HG02571 (cell line): Measurements from ENCODE around the gene ZNF618.

ENCODE experiments used
- ATAC-seq: cut with Tn5 transposase; IDR thresholded peaks from one replicate; pipeline ENCODE4 v1.9.1; 2021; ENCODE audit warnings: mild to moderate bottlenecking, moderate library complexity; ENCODE audit not compliant: unreplicated experiment

ZNF618 gene

GRCh38 chr9:113931777-113932176 is 55.7 kb downstream of the ZNF618 start:
- ATAC-seq = no peak

GRCh38 chr9:113932906-113933584 is 56.9 kb downstream of the ZNF618 start:
- no peak for ATAC-seq

GRCh38 chr9:113933671-113934070 is 57.6 kb downstream of the ZNF618 start:
- ATAC-seq = no peak

DNA sequence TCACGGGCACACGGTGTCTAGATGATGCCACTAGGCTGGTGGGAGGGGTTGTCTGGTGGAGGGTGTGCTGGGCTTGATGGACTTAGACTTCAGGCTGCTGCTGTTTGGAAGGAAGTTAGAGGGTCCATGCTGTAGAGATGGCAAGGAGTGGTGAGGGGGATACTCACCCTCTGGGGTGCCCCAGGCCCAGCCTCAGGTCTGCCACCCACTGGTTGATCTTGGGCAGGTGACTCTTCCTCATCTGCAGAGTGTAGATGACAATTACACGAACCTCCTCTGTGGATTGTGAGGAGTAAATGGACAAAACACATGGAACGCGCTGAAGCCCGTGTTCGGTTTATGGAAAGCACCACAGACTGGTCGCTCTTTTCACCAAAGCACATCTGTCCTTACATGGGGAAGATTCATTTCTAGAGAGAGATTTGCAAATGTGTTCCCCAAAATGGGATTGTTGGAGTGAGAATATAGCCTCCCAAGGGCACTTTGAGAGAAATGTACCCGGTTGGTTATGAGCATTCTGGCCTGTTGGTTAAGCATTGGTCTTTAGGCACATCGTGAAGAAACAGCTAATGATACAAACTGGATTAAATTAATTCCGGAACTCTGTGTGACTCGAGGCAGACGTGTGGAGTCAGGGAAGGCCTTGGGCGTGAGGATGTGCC is 58.2 kb downstream of the ZNF618 start:
- no peak for ATAC-seq

- ATAC-seq = no peak
Observed at GRCh38 chr9:113934829-113935676, 58.9 kb downstream of the ZNF618 start.

DNA sequence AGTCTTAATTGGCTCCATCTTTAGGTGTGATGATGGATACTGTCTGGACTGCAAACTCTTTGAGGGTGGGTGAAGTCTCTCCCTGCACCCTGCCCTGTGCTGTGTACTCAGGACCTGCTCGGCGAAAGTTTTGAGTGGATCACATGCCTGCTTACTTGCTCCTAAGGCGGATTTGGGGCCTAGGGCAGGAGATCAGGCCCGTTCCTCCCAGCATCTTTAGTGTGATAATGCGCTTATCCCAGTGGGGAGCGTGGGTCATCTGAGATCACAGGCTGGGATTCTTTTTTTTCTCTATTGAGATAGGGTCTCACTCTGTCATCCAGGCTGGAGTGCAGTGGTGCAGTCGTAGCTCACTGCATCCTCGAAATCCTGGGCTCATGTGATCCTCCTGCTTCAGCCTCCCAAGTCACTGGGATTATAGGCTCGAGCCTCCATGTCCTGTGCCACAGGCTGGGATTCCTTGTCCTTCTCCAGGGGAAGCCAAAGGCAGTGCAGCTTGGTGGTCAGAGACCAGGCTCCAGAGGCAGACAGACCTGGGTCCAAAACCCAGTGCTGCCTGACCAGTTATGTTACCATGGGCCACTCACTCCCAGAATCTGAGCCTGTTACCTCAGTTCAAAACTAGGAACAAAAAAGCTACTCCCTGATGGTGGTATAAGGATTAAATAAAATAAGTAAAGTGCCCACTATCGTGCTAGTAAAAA is 59.7 kb downstream of the ZNF618 start:
- ATAC-seq = no peak

- ATAC-seq = no peak
Observed at GRCh38 chr9:113940077-113940476, 64.0 kb downstream of the ZNF618 start.

DNA sequence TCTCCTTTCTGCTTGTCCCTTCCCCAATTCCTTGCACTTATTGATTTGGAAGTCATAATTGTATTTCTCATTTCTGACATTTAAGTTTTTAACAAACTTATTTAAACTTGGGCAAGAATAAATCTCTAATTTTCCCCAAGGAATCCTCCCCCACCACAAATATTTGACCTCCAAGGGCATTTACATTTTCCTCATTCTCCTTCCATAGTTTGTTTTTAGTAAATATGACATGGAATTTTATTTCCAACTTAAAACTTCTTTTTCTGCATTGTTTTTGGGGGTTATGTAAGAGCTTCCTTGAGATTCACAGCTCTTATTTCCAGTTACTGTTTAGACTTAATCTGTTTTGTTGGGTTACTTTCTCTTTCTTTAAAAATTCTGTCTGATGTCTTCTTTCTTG is 64.9 kb downstream of the ZNF618 start:
- no peak for ATAC-seq

- ATAC-seq = no peak
Observed at GRCh38 chr9:113941526-113941925, 65.4 kb downstream of the ZNF618 start.

DNA sequence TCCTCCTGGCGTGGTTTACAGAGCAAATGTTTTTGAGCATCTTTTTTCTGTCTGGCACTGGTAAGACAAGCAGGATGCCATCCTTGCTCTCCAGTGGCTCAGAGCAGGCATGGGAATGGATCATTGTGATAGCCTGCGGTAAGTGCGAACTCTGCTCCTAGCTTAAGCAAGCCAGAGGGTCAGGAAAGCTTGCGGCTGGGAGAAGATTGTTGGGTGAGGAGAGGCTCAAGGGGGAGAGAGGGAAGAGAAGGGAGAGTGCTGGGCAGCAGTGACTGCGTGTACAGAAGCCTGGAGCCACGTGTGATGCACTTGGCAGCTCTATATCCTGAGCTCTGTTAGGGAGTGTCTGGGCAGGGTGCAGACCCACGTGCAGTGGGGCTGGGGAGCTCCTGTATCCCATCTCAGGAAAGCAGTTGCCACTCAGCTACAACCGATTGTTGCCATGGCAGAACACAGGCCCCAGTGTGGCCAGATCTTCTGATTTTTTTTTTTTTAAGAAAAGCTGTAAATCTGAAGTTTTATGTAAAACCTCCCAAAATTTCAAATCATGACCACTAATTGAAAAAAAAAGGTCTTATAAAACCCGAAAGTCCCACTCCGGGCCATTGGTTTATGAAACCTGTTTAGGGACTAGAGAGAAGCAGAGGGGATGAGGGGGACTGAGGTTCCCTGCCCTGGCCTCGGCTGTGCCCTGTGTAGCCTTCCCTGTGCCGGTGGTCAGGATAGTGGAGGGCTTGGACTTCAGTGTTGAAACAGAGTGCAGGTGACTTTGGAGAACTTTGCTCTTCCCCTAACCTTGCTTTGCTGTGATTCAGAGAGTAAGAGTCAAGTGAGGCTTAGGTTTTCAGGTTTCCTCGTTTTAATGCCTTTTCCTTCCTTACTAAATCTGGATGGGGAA is 67.3 kb downstream of the ZNF618 start:
- ATAC-seq = no peak

DNA sequence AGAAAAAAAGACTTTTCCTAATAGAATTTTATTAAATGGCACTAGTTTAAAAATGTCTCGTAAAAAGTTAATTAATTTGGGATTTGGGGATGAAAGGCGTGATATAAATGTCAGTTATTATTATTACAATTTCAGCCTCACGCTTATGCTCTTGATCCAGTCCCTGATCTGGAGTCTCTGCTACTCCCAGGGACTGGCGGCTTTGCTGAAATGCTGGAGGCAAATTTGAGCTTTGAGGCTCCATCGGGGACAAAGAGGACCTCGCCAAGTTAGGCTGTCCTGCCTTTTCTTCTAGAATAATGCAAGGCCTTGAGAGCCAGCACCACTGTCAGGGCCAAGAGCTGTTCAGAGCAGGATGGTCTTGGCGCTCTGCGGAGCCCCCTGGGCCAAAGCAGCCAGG is 69.7 kb downstream of the ZNF618 start:
- ATAC-seq = no peak

GRCh38 chr9:113946496-113947115 is 70.5 kb downstream of the ZNF618 start:
- ATAC-seq = no peak

DNA sequence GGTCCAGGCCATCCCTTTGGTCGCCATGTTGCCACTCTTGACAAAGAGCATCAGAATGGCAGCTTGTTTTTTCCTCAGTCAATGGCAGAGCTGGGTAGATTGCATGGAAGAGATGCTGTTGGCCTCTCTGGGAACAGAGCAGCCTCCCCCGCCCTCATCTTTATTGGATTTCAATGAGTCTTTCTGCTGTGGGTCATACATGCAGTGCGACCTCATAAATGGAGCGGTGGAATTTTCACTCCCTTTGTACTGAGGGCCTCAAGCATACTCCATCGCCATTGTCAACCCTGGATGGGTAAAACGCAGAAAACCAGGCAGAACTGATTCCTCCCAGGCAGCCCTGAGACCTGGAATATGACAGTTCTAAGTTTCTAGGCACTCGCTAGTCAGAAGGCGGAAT is 71.8 kb downstream of the ZNF618 start:
- ATAC-seq = no peak

GRCh38 chr9:113948891-113949570 is 72.9 kb downstream of the ZNF618 start:
- ATAC-seq = no peak

DNA sequence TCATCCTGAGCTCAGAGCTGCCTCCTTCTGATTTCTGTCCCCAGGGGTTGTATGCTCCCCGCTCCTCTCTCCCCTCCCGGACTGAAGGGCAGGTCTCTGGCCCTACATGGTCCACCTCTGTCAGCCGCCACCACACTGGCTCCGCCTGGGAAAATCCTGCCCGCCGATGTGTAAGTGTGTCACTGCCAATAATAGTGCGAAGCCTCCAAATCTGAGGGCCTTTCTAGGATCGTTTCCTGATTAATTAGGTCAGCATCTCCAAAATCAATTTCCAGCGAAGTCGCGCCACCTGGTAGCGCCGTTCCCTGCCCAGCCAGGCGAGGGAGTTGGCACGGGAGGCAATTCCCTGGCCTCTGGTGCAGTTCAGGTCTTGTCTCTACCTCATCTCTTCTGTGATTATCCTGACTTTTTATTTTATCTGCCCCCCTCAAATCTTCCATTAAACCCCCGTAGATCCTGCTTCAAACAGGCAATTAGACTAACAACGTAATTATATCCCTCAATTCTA is 73.5 kb downstream of the ZNF618 start:
- ATAC-seq = no peak

DNA sequence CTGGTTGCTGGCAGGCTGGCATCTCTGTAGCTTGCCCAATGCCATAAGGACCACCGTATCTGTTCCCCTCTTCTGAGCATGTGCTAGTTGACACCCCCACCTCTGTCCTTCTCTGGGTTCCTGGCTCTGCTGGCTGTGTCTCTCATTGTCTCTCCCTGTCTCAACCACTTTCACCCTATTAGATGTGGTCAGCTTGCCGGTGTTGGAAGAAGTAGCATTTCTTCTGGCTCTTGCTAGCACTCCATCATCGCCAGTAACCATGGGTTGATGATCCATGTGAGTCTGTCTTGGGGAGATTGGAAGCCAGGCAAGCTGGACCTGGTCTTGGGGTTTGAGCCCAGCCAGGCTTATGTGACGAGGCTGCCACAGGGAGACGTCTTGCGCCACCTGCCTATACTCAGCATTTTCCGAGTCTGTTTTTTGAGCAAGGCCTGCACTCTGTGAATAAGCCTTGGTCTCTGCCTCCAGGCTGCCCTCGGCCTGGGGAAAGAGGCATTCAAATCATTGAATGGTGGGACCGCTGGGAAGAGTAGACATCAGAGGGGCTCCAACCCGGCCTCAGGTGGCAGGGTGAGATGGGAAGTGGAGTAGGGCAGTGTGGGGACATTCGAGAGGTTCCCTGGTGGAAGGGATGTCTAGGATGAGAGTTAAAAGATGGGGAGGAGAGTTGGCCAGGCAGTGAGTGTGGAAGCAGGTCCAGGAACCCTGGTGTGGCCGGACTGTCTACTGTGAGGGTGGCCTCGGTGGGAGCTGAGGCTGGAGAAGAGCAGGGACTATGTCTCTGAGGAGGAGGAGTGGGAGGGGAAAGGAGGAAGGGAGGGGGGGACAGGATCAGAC is 74.3 kb downstream of the ZNF618 start:
- no peak for ATAC-seq

GRCh38 chr9:113951032-113951372 is 74.9 kb downstream of the ZNF618 start:
- ATAC-seq = no peak

- no peak for ATAC-seq
Observed at GRCh38 chr9:113952676-113953075, 76.6 kb downstream of the ZNF618 start.
